A673 (cell line): ENCODE results near the gene SLX9. TPM values are rescaled to one million over a fixed set of nuclear protein-coding genes. Genes with fewer than 3 reads are reported as not detected.
A peak's percentile ranks its signal among the peaks of the same experiment; 100 is the strongest.

Experiments
- BruUV-seq: library from RNA; stranded (reverse); fragments of 400-500 nt; replicated peaks from 2 replicates; lab custom pipeline; 2021; lab: Mats Ljungman, UMichigan
- CTCF ChIA-PET: fragments of 300-600 bp; sonication (Branson Sonifier 250); formaldehyde crosslinking; loops from one replicate; lab custom pipeline; 2022; ENCODE audit warnings: antibody characterized with exemption; lab: Charles Lee
- POLR2A ChIA-PET: fragments of 300-600 bp; sonication (Branson Sonifier 250); formaldehyde crosslinking; loops from one replicate; lab custom pipeline; 2022; ENCODE audit warnings: antibody characterized with exemption; ENCODE audit not compliant: low non-redundant PET; lab: Charles Lee
- DNase-seq: peaks from one replicate; pipeline ENCODE4 v3.0.0-alpha.2; 2015; ENCODE audit warnings: low spot score
- H3K27ac ChIP-seq: fragments of 200-600 bp; sonication (generic); 2 replicates; pipeline ENCODE4 v1.5.1; 2016; ENCODE audit warnings: mixed run types, low read depth, mild to moderate bottlenecking, mixed read lengths, antibody characterized with exemption, low read length; ENCODE audit not compliant: poor library complexity, severe bottlenecking
- H3K27me3 ChIP-seq: fragments of 200-600 bp; sonication (generic); replicated peaks from 2 replicates; pipeline ENCODE4 v1.6.1; 2017; ENCODE audit warnings: mixed run types, low read depth, mild to moderate bottlenecking, mixed read lengths, antibody characterized with exemption, low read length; ENCODE audit not compliant: insufficient read depth, poor library complexity
- H3K36me3 ChIP-seq: fragments of 200-600 bp; sonication (generic); 2 replicates; pipeline ENCODE4 v1.6.1; 2016; ENCODE audit warnings: mixed run types, mild to moderate bottlenecking, mixed read lengths, antibody characterized with exemption, low read length; ENCODE audit not compliant: insufficient read depth, poor library complexity, severe bottlenecking
- H3K4me1 ChIP-seq: fragments of 200-600 bp; sonication (generic); 2 replicates; pipeline ENCODE4 v1.6.1; 2017; ENCODE audit warnings: mixed run types, mild to moderate bottlenecking, mixed read lengths, antibody characterized with exemption, low read length; ENCODE audit not compliant: insufficient read depth, poor library complexity, severe bottlenecking
- H3K4me3 ChIP-seq: fragments of 200-600 bp; sonication (generic); 2 replicates; pipeline ENCODE4 v1.5.1; 2016; ENCODE audit warnings: low read depth, mixed run types, mild to moderate bottlenecking, mixed read lengths, low read length; ENCODE audit not compliant: poor library complexity, severe bottlenecking
- H3K9me3 ChIP-seq: fragments of 200-600 bp; sonication (generic); 2 replicates; pipeline ENCODE4 v1.6.1; 2016; ENCODE audit warnings: mixed run types, low read depth, mild to moderate bottlenecking, mixed read lengths, antibody characterized with exemption, low read length; ENCODE audit not compliant: poor library complexity, severe bottlenecking
- CTCF ChIP-seq: fragments of 300-800, 200-600 bp; sonication (generic); conservative IDR thresholded peaks from 2 replicates; pipeline ENCODE4 v1.5.1; 2017; ENCODE audit warnings: low read depth, mild to moderate bottlenecking, antibody characterized with exemption, low read length, moderate library complexity, mixed read lengths
- EZH2 ChIP-seq: fragments of 200-600 bp; sonication (generic); IDR thresholded peaks from 2 replicates; pipeline ENCODE4 v1.6.1; 2017; ENCODE audit warnings: borderline replicate concordance, low read depth, mild to moderate bottlenecking, mixed read lengths, antibody characterized with exemption, low read length; ENCODE audit not compliant: poor library complexity, severe bottlenecking
- intact Hi-C: fragments of 100-400 bp; cut with micrococcal nuclease; formaldehyde crosslinking; loops from one replicate; pipeline ENCODE4 v1.10.0; 2022; ENCODE audit not compliant: unreplicated experiment
- total RNA-seq: library from RNA; stranded (reverse); gene quantifications from 2 replicates; pipeline ENCODE4 v1.2.3, GENCODE V29; 2021

SLX9 gene
- total RNA-seq, 1 experiment from 2014 or later = 114 TPM

DNA sequence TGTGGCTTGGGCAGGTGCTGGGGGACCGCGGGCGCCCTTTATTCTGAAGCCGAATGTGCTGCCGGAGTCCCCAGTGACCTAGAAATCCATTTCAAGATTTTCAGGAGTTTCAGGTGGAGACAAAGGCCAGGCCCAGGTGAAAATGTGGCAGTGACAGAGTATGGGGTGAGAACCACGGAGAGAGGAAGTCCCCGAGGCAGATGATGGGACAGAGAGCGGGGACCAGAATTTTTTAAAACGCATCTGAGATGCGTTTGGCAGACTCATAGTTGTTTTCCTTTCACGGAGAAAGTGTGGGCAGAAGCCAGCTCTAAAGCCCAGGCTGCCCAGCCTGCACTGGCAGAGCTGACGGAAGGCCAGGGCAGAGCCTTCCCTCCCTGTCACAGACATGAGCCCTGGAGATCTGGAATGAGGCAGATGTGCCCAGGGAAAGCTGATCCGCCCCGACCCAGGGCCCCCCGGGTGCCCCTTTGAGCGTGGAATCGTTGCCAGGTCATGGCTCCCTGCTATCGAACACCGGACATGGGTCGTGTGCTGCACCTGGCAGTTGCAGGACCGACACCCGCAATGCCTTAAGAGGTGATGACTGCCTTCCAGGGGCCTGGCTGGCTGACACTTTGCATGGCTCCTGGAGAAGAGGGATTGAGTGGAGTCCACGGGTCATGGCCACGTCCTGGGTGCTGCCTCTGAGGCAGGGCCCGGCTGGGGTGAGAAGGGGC is 6.5 kb upstream of the SLX9 start:
- no peaks in the 10 kb centered on the region for H3K27me3 ChIP-seq
- ChIA-PET POLR2A (interaction anchor here (0.7 kb wide), 1 partner anchor 41 kb away, joined by 3 read pairs; no protein-coding TSS in a partner anchor), CTCF (no interaction called here)
- H3K27ac ChIP-seq = peak overlapping the region; percentile 100
- no TSS peak for BruUV-seq
- DNase-seq = no peak
- H3K4me3 ChIP-seq = peak overlapping the region; percentile 65
- peaks cover 40% of the 10 kb centered on the region for H3K36me3 ChIP-seq
- intact Hi-C loops = loop anchor here (5.0 kb wide), 2 partner anchors 41 to 181 kb away; no protein-coding TSS in a partner anchor
- no peaks in the 10 kb centered on the region for H3K9me3 ChIP-seq
- H3K4me1 ChIP-seq = peaks cover 40% of the 10 kb centered on the region
- no peak for TF ChIP-seq EZH2
- TF ChIP-seq CTCF = no peak

DNA sequence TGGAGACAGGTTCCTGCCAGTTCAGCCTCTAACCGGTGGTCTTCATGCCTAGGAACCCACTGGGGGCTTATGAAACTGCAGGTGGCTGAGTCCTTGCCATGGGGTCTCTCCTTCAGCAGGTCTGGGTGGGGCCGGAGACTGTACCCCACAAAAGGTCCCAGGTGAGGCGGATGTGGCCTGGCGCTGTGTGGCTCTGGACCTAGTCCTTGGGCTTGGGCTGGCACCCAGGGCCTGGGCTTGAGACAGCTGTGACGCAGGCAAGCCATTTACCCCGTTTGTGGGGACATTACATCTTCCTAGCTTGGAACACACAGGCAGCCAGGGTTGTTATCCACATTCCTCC is 5.9 kb upstream of the SLX9 start:
- ChIA-PET CTCF (no interaction called here), POLR2A (no interaction called here)
- peaks cover 36% of the 10 kb centered on the region for H3K4me1 ChIP-seq
- TF ChIP-seq EZH2 (no peak), CTCF (no peak)
- H3K27me3 ChIP-seq = no peaks in the 10 kb centered on the region
- peak overlapping the region; percentile 65 for H3K4me3 ChIP-seq
- intact Hi-C loops = loop anchor here (5.0 kb wide), 2 partner anchors 42 to 182 kb away; no protein-coding TSS in a partner anchor
- no peaks in the 10 kb centered on the region for H3K9me3 ChIP-seq
- peak overlapping the region; percentile 100 for H3K27ac ChIP-seq
- no peak for DNase-seq
- BruUV-seq = no TSS peak
- peaks cover 40% of the 10 kb centered on the region for H3K36me3 ChIP-seq

- no TSS peak for BruUV-seq
- Histone ChIP-seq H3K4me1 (peaks cover 32% of the 10 kb centered on the region), H3K4me3 (peak overlapping the region; percentile 65), H3K9me3 (no peaks in the 10 kb centered on the region), H3K27ac (peak overlapping the region; percentile 100), H3K36me3 (peaks cover 40% of the 10 kb centered on the region), H3K27me3 (no peaks in the 10 kb centered on the region)
- POLR2A ChIA-PET = no interaction called here
- CTCF ChIA-PET = no interaction called here
- TF ChIP-seq EZH2 (no peak), CTCF (no peak)
- no peak for DNase-seq
- intact Hi-C loops = loop anchor here (5.0 kb wide), 2 partner anchors 42 to 182 kb away; no protein-coding TSS in a partner anchor
Measured at GRCh38 chr21:44934276-44934675, 5.6 kb upstream of the SLX9 start.
